Measurements from ENCODE around the gene SMAD5. TPM values are rescaled to one million over a fixed set of nuclear protein-coding genes. Genes with fewer than 3 reads are reported as not detected.

The SMAD5 gene
- total RNA-seq, 1 experiment from 2014 or later, result 69.3 TPM

GRCh38 chr5:136127560-136127959, 5.1 kb upstream of the SMAD5 start:
- Histone ChIP-seq H3K27me3 (ENCODE audit: insufficient read depth, low read length) (no peaks in the 10 kb centered on the region), H2BK12ac (ENCODE audit: insufficient read length, low read depth, low read length) (no peak overlapping the region), H4K5ac (ENCODE audit: insufficient read length, low read depth, low read length) (no peak overlapping the region), H3K18ac (ENCODE audit: insufficient read length, low read depth, low read length) (no peak overlapping the region), H2AK5ac (ENCODE audit: insufficient read length, low read length) (no peak overlapping the region), H2BK120ac (ENCODE audit: low read depth, low read length, poor library complexity, severe bottlenecking) (no peak overlapping the region), H3K23ac (ENCODE audit: insufficient read length, low read depth, low read length) (no peak overlapping the region), H3K14ac (ENCODE audit: insufficient read depth, low read length) (no peak overlapping the region), H3T11ph (ENCODE audit: low read length) (no peak overlapping the region), H2BK15ac (ENCODE audit: low read depth, low read length) (no peak overlapping the region), H3K4me2 (ENCODE audit: insufficient read depth, insufficient read length, low read length) (no peak overlapping the region), H3K23me2 (ENCODE audit: insufficient read length, low read depth, low read length, poor library complexity, severe bottlenecking) (peaks cover 3% of the 10 kb centered on the region), H3K27ac (ENCODE audit: insufficient read length, low read depth, low read length) (no peak overlapping the region), H3K56ac (ENCODE audit: insufficient read length, low read depth, low read length) (no peak overlapping the region), H3K4ac (ENCODE audit: low read depth, low read length) (no peak overlapping the region), H4K91ac (ENCODE audit: insufficient read length, low read depth, low read length) (no peak overlapping the region), H2AFZ (ENCODE audit: low read length) (no peak overlapping the region), H3K9ac (ENCODE audit: extremely low read depth, insufficient read length, low read length) (no peak overlapping the region), H3K9me3 (ENCODE audit: control insufficient read depth, low read depth, low read length) (no peaks in the 10 kb centered on the region), H3K79me1 (ENCODE audit: insufficient read depth, low read depth, low read length, poor library complexity, severe bottlenecking) (no peaks in the 10 kb centered on the region), H4K20me1 (ENCODE audit: control insufficient read depth, insufficient read depth, insufficient read length) (no peaks in the 10 kb centered on the region), H3K4me1 (ENCODE audit: insufficient read depth, low read length) (no peaks in the 10 kb centered on the region), H3K79me2 (ENCODE audit: insufficient read depth, low read length) (no peaks in the 10 kb centered on the region), H2BK5ac (ENCODE audit: insufficient read length, low read length) (no peak overlapping the region), H4K8ac (replicated peaks; ENCODE audit: insufficient read length, low read depth, low read length) (no peak overlapping the region), H2BK20ac (ENCODE audit: low read depth, low read length, poor library complexity, severe bottlenecking) (no peak overlapping the region)
- no CpG with 5 or more reads among the region's 3 CpGs for WGBS (ENCODE audit: extremely low coverage, insufficient read length, low lambda C conversion rate)
- TF ChIP-seq CTCF (conservative IDR thresholded peaks at IDR 0.05), result no peak
- Mint-ChIP-seq H3K4me1 (peaks cover 5 to 7% of the 10 kb centered on the region in 2 experiments; a peak in 3 of 4 replicates), H3K27me3 (ENCODE audit: low read depth) (peaks cover 53% of the 10 kb centered on the region), H3K9me3 (no peaks in the 10 kb centered on the region), H3K27ac (no peak overlapping the region), H3K36me3 (ENCODE audit: insufficient read depth in 1 of 3, low read depth in 3 of 3) (no peaks in the 10 kb centered on the region), H3K4me3 (no peak overlapping the region)
- no peak for DNase-seq

Measured in H9 (cell line).